ENCODE data around the gene LRRC58. TPM values are rescaled to one million over a fixed set of nuclear protein-coding genes. Genes with fewer than 3 reads are reported as not detected.

The LRRC58 gene
- total RNA-seq, 4 donors from 2014 or later: 8.4 to 15.2 (median 13.6) TPM

DNA sequence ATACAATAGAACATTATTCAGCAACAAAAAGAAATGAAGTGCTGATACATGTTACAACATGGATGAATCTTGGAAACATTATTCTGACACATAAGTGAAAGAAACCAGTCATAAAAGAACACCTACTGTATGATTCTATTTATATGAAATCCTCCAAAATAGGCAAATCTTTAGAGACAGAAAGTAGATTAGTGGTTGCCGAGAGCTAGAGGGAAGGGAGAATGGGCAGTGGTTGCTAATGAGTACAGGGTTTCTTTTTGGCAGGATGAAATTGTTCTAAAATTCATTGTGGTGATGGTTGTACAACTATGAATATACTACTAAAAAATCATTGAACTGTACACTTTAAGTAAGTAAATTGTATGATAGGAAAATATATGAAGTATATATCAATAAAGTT, 6.3 kb upstream of the LRRC58 start:
- H3K36me3 ChIP-seq: no peaks in the 10 kb centered on the region
- no peak for ATAC-seq
- H3K4me3 ChIP-seq: no peak overlapping the region
- no peaks in the 10 kb centered on the region for H3K27me3 ChIP-seq
- intact Hi-C loops (cut with DNase I; ENCODE audit: low total_unique reads) (no loop called here), in situ Hi-C loops (cut with MboI; ENCODE audit: low sequenced_read_pairs in 4 of 4) (no loop called here)
- no peak for DNase-seq
- TF ChIP-seq, protein P1, sequence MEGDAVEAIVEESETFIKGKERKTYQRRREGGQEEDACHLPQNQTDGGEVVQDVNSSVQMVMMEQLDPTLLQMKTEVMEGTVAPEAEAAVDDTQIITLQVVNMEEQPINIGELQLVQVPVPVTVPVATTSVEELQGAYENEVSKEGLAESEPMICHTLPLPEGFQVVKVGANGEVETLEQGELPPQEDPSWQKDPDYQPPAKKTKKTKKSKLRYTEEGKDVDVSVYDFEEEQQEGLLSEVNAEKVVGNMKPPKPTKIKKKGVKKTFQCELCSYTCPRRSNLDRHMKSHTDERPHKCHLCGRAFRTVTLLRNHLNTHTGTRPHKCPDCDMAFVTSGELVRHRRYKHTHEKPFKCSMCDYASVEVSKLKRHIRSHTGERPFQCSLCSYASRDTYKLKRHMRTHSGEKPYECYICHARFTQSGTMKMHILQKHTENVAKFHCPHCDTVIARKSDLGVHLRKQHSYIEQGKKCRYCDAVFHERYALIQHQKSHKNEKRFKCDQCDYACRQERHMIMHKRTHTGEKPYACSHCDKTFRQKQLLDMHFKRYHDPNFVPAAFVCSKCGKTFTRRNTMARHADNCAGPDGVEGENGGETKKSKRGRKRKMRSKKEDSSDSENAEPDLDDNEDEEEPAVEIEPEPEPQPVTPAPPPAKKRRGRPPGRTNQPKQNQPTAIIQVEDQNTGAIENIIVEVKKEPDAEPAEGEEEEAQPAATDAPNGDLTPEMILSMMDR (IDR thresholded peaks at IDR 0.05 in 4 of 5, conservative IDR thresholded peaks at IDR 0.05 in 1 of 5): no peak
- TF ChIP-seq POLR2A (IDR thresholded peaks at IDR 0.05): no peak
- H3K9me3 ChIP-seq: no peaks in the 10 kb centered on the region
- no peak overlapping the region for H3K27ac ChIP-seq
- peaks cover under 1 to 3% of the 10 kb centered on the region in 2 donors for H3K4me1 ChIP-seq

DNA sequence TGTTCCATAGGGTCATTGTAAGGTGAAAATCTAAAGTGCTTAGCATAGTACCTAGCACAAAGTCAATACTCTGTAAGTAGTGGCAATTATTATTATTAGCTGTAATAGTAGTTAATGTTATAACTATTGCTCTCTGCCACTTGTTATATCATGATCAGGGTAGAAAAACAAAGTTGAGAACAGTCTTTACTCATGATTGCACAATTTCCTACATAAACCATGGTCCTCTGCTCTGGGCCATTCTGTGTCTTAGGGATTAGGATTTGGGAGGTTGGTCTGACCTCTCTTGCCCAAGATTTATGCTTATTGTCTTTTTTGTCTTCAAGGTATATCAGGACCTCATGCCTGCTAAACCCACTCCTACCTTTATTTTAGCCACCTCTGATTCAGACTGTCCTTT, 4.3 kb upstream of the LRRC58 start:
- intact Hi-C loops (cut with DNase I; ENCODE audit: low total_unique reads) (loop anchor here (5.0 kb wide), 1 partner anchor 111 kb away; no protein-coding TSS in a partner anchor), in situ Hi-C loops (cut with MboI; ENCODE audit: low sequenced_read_pairs in 4 of 4) (no loop called here)

DNA sequence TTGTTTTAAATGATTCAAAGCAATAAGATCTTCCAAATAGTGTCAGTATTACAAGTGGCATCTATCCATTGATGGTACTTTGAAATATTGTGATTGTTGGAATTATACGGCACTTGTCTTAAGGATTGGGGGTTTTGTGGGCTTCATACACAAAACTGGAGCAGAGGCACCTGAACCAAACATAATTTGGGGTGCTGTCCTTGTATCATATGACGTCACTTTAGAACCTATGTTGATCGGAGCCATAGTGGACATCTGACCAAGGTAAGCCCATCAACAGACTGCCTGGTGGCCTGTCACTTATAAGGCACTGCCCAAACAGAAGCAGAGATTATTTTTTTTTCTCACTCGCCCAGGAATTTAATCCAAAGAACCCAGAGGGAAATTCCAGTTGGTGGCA, 2.9 kb upstream of the LRRC58 start:
- H3K27ac ChIP-seq: no peak overlapping the region
- H3K27me3 ChIP-seq: no peaks in the 10 kb centered on the region
- in situ Hi-C loops (cut with MboI; ENCODE audit: low sequenced_read_pairs in 4 of 4) (no loop called here), intact Hi-C loops (cut with DNase I; ENCODE audit: low total_unique reads) (loop anchor here (5.0 kb wide), 1 partner anchor 110 kb away; no protein-coding TSS in a partner anchor)
- no peaks in the 10 kb centered on the region for H3K36me3 ChIP-seq
- H3K4me3 ChIP-seq: no peak overlapping the region
- TF ChIP-seq POLR2A (IDR thresholded peaks at IDR 0.05): no peak
- TF ChIP-seq, protein P1 (IDR thresholded peaks at IDR 0.05 in 4 of 5, conservative IDR thresholded peaks at IDR 0.05 in 1 of 5): no peak
- DNase-seq (no peak), ATAC-seq (no peak)
- H3K4me1 ChIP-seq: peaks cover 18 to 19% of the 10 kb centered on the region in 2 donors
- H3K9me3 ChIP-seq: no peaks in the 10 kb centered on the region

More for the DNA sequence above, 4.3 kb upstream of the LRRC58 start:
- H3K27me3 ChIP-seq: no peaks in the 10 kb centered on the region
- no peaks in the 10 kb centered on the region for H3K9me3 ChIP-seq
- ATAC-seq (no peak), DNase-seq (no peak)
- H3K4me3 ChIP-seq: no peak overlapping the region
- peaks cover 8 to 12% of the 10 kb centered on the region in 2 donors for H3K4me1 ChIP-seq
- H3K27ac ChIP-seq: no peak overlapping the region
- H3K36me3 ChIP-seq: no peaks in the 10 kb centered on the region
- TF ChIP-seq, protein P1 (IDR thresholded peaks at IDR 0.05 in 4 of 5, conservative IDR thresholded peaks at IDR 0.05 in 1 of 5): no peak
- no peak for TF ChIP-seq POLR2A (IDR thresholded peaks at IDR 0.05)

DNA sequence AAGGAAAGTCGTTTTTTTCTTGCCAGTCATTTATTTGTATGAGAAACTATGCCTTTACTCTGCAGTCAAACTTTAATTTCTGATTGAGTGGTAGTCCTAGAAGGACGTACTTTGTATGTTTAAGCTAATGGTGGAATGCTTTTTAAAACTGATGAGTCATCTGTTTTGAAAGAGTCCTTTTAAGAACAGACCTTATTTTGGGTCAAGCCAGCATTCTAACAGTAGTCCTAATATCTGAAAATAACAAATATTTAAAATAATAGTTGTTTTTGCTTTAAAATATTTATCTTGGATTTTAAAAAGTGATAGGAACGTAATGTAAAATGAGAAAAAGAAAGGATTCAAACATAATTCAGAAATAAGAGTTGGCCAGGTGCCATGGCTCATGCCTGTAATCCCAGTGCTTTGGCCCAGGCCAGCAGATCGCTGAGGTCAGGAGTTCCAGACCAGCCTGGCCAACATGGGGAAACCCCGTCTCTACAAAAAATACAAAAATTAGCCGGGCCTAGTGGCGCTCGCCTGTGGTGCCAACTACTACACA, 1.3 kb upstream of the LRRC58 start:
- H3K9me3 ChIP-seq: no peaks in the 10 kb centered on the region
- H3K27me3 ChIP-seq: no peaks in the 10 kb centered on the region
- H3K4me1 ChIP-seq: peaks cover 18 to 32% of the 10 kb centered on the region in 2 donors
- H3K36me3 ChIP-seq: no peaks in the 10 kb centered on the region
- DNase-seq (peak in 1 of 2 donors; percentile 14), ATAC-seq (no peak)
- intact Hi-C loops (cut with DNase I; ENCODE audit: low total_unique reads) (loop anchor here (5.0 kb wide), 1 partner anchor 108 kb away; no protein-coding TSS in a partner anchor), in situ Hi-C loops (cut with MboI; ENCODE audit: low sequenced_read_pairs in 4 of 4) (no loop called here)
- TF ChIP-seq, protein P1 (IDR thresholded peaks at IDR 0.05 in 4 of 5, conservative IDR thresholded peaks at IDR 0.05 in 1 of 5): no peak
- no peak for TF ChIP-seq POLR2A (IDR thresholded peaks at IDR 0.05)
- H3K27ac ChIP-seq: peak overlapping the region; percentile 88 to 93 (median 90)
- peak overlapping the region; percentile 77 to 95 (median 85) for H3K4me3 ChIP-seq

DNA sequence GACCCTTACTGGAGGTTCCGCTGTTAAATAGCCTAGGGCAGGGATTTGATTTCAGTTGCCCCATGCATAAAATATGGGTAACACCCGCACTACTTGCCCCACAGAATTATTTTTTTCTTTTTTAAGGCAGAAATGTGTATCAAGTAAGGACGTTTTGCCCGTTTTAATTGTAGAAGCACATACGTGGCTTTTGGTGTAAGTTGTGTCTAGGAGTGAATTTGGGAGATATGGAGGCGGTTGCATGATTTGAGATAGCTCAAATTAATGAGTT, 636 bp upstream of the LRRC58 start:
- no peaks in the 10 kb centered on the region for H3K36me3 ChIP-seq
- H3K9me3 ChIP-seq: no peaks in the 10 kb centered on the region
- H3K27me3 ChIP-seq: no peaks in the 10 kb centered on the region
- H3K4me1 ChIP-seq: peaks cover 18 to 39% of the 10 kb centered on the region in 2 donors
- no peak for TF ChIP-seq POLR2A (IDR thresholded peaks at IDR 0.05)
- TF ChIP-seq, protein P1 (IDR thresholded peaks at IDR 0.05 in 4 of 5, conservative IDR thresholded peaks at IDR 0.05 in 1 of 5): no peak
- intact Hi-C loops (cut with DNase I; ENCODE audit: low total_unique reads) (loop anchor here (1.0 to 5.0 kb wide), 5 partner anchors 67 to 457 kb away; partner anchors contain the start of genes GSK3B, GTF2E1 and RABL3), in situ Hi-C loops (cut with MboI; ENCODE audit: low sequenced_read_pairs in 4 of 4) (no loop called here)
- DNase-seq: no peak
- peak overlapping the region; percentile 88 to 93 (median 90) for H3K27ac ChIP-seq
- no peak for ATAC-seq
- peak overlapping the region; percentile 77 to 95 (median 85) for H3K4me3 ChIP-seq

Measured in gastrocnemius medialis (tissue), 4 donors.